ENCODE data around the gene SLC6A13. TPM values are rescaled to one million over a fixed set of nuclear protein-coding genes. Genes with fewer than 3 reads are reported as not detected.
A peak's percentile ranks its signal among the peaks of the same experiment; 100 is the strongest.

The SLC6A13 gene
- total and polyA plus RNA-seq, 2 of the 13 experiments (the other 11 are each of a cell fraction or from before 2014, with no cell fraction given), result 0.05 to 0.15 TPM

GRCh38 chr12:212715-213526 lies 49.7 kb downstream of the SLC6A13 start:
- no peak overlapping the region for H3K27ac ChIP-seq (ENCODE audit: extremely low read length, insufficient read depth, low read length)
- TSS peak; percentile 28 for BruUV-seq (replicated peaks)
- H3K79me2 ChIP-seq (ENCODE audit: insufficient read depth, low read length), result no peaks in the 10 kb centered on the region
- DNase-seq (ENCODE audit: low spot score), result peak; percentile 47
- in situ Hi-C loops (cut with HindIII; ENCODE audit: extremely low pct_ligation_motif_present, low pct_unique_long_range_greater_than_20kb), result no loop called here
- peak; percentile 59 for FAIRE-seq
- intact Hi-C loops (cut with micrococcal nuclease; ENCODE audit: unreplicated experiment), result loop anchor here (5.0 kb wide), 1 partner anchor 36 kb away; no protein-coding TSS in a partner anchor
- CTCF ChIA-PET (ENCODE audit: low intra/inter-chr PET ratio, low total read pairs), result no interaction called here
- H3K36me3 ChIP-seq (replicated peaks in 1 of 2; ENCODE audit: control insufficient read depth in 1 of 2, insufficient read depth in 2 of 2, low read length in 2 of 2), result no peaks in the 10 kb centered on the region
- no peak overlapping the region for H2AFZ ChIP-seq (ENCODE audit: low read length)
- no peaks in the 10 kb centered on the region for H3K9me3 ChIP-seq (ENCODE audit: low read length)
- H3K4me2 ChIP-seq (ENCODE audit: low read depth, low read length), result peak overlapping the region; percentile 91
- ATAC-seq, result peak; percentile 5
- H3K4me3 ChIP-seq (replicated peaks in 1 of 3; ENCODE audit: insufficient read depth in 1 of 3, low read depth in 2 of 3, low read length in 3 of 3), result peak overlapping the region; percentile 35 to 65 (median 43); a peak in 5 of 6 replicates
- H3K4me1 ChIP-seq (ENCODE audit: insufficient read depth, low read length), result peaks cover 73% of the 10 kb centered on the region
- H3K9ac ChIP-seq (ENCODE audit: insufficient read depth, low read depth, low read length), result peak overlapping the region; percentile 23; the same call in 1 of the 2 replicates
- 2% methylated on average over 18 of the region's 22 CpGs for WGBS (ENCODE audit: low lambda C conversion rate)
- H3K27me3 ChIP-seq (ENCODE audit: control insufficient read depth in 1 of 2, insufficient read depth in 2 of 2, low read length in 2 of 2), result peaks cover 0 to 16% of the 10 kb centered on the region in 2 experiments; a peak in 3 of 5 replicates
- POLR2A ChIA-PET, result interaction anchor here (0.7 to 2.1 kb wide), 4 partner anchors 10 to 24 kb away, joined by 3 to 12 read pairs (median 6); no protein-coding TSS in a partner anchor
- H4K20me1 ChIP-seq (ENCODE audit: insufficient read depth, low read length), result peaks cover 7% of the 10 kb centered on the region
- TF ChIP-seq, protein P1, sequence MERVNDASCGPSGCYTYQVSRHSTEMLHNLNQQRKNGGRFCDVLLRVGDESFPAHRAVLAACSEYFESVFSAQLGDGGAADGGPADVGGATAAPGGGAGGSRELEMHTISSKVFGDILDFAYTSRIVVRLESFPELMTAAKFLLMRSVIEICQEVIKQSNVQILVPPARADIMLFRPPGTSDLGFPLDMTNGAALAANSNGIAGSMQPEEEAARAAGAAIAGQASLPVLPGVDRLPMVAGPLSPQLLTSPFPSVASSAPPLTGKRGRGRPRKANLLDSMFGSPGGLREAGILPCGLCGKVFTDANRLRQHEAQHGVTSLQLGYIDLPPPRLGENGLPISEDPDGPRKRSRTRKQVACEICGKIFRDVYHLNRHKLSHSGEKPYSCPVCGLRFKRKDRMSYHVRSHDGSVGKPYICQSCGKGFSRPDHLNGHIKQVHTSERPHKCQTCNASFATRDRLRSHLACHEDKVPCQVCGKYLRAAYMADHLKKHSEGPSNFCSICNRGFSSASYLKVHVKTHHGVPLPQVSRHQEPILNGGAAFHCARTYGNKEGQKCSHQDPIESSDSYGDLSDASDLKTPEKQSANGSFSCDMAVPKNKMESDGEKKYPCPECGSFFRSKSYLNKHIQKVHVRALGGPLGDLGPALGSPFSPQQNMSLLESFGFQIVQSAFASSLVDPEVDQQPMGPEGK (CRISPR knock-in tag; IDR thresholded peaks at IDR 0.05), result peak; percentile 50; the same call in 1 of the 2 replicates
- no peak for TF ChIP-seq GATA4 (IDR thresholded peaks at IDR 0.05; ENCODE audit: borderline replicate concordance, low read depth)
- TF ChIP-seq ZNF83 (CRISPR knock-in tag; IDR thresholded peaks at IDR 0.05; ENCODE audit: borderline replicate concordance), result no peak
- TF ChIP-seq HOXA3 (CRISPR knock-in tag; IDR thresholded peaks at IDR 0.05), result peak; percentile 42; the same call in 1 of the 2 replicates
- TF ChIP-seq NRL (CRISPR knock-in tag; IDR thresholded peaks at IDR 0.05; ENCODE audit: borderline replicate concordance), result no peak
- no peak for TF ChIP-seq ZNF460 (CRISPR knock-in tag; IDR thresholded peaks at IDR 0.05; ENCODE audit: borderline replicate concordance)
- TF ChIP-seq PRDM10 (CRISPR knock-in tag; IDR thresholded peaks at IDR 0.05; ENCODE audit: low read depth), result no peak
- TF ChIP-seq ZNF501 (CRISPR knock-in tag; IDR thresholded peaks at IDR 0.05), result no peak
- peak; percentile 35; the same call in 1 of the 2 replicates for TF ChIP-seq TCF7 (IDR thresholded peaks at IDR 0.05; ENCODE audit: low read depth)
- TF ChIP-seq ZIK1 (CRISPR knock-in tag; IDR thresholded peaks at IDR 0.05; ENCODE audit: borderline replicate concordance, low read depth), result no peak
- no peak for TF ChIP-seq ZNF720 (CRISPR knock-in tag; IDR thresholded peaks at IDR 0.05)
- TF ChIP-seq TBX3 (IDR thresholded peaks at IDR 0.05; ENCODE audit: borderline replicate concordance), result no peak
- no peak for TF ChIP-seq NFYC (CRISPR knock-in tag; IDR thresholded peaks at IDR 0.05)
- no peak; the same call in 1 of the 2 replicates for TF ChIP-seq ADNP (CRISPR knock-in tag; IDR thresholded peaks at IDR 0.05)
- TF ChIP-seq ZNF619 (CRISPR knock-in tag; IDR thresholded peaks at IDR 0.05), result no peak
- TF ChIP-seq NBN (conservative IDR thresholded peaks at IDR 0.05), result no peak
- no peak for TF ChIP-seq THAP11 (CRISPR knock-in tag; IDR thresholded peaks at IDR 0.05)
- no peak for TF ChIP-seq REXO4 (CRISPR knock-in tag; IDR thresholded peaks at IDR 0.05; ENCODE audit: borderline replicate concordance)
- TF ChIP-seq ZNF296 (CRISPR knock-in tag; conservative IDR thresholded peaks at IDR 0.05), result no peak
- TF ChIP-seq ZNF451 (CRISPR knock-in tag; IDR thresholded peaks at IDR 0.05), result no peak
